GM21381 (cell line): ENCODE data around the gene FAHD2A.
"Not testable (repeated sequence)": the region's sequence is repeated elsewhere in the genome, so short reads cannot be mapped to it uniquely, and the experiment has no call there.

Experiments used
- ATAC-seq: cut with Tn5 transposase; IDR thresholded peaks from one replicate; pipeline ENCODE4 v1.9.1; 2021; ENCODE audit warnings: mild to moderate bottlenecking, moderate library complexity; ENCODE audit not compliant: unreplicated experiment

Gene FAHD2A

GRCh38 chr2:95433373-95433772 lies 30.9 kb downstream of the FAHD2A start:
- ATAC-seq, result not testable (repeated sequence)

GRCh38 chr2:95433973-95434372 lies 31.5 kb downstream of the FAHD2A start:
- not testable (repeated sequence) for ATAC-seq

GRCh38 chr2:95434507-95435076 lies 32.1 kb downstream of the FAHD2A start:
- not testable (repeated sequence) for ATAC-seq

- ATAC-seq, result not testable (repeated sequence)
These were observed 32.8 kb downstream of the FAHD2A start for GRCh38 chr2:95435162-95435871.

GRCh38 chr2:95435872-95436209 lies 33.3 kb downstream of the FAHD2A start:
- not testable (repeated sequence) for ATAC-seq

GRCh38 chr2:95442474-95443099 lies 40.1 kb downstream of the FAHD2A start:
- not testable (repeated sequence) for ATAC-seq

GRCh38 chr2:95445317-95445716 lies 42.8 kb downstream of the FAHD2A start:
- ATAC-seq, result not testable (repeated sequence)

GRCh38 chr2:95463292-95463691 lies 60.8 kb downstream of the FAHD2A start:
- not testable (repeated sequence) for ATAC-seq
